Peyer's patch (tissue), 4 donors: Measurements from ENCODE around the gene ISOC1. TPM values are rescaled to one million over a fixed set of nuclear protein-coding genes. Genes with fewer than 3 reads are reported as not detected.

ENCODE experiments used
- DNase-seq, 3 donors: peaks; one replicate each; pipeline ENCODE4 v3.0.0-alpha.2; 2017 to 2019
- H3K27ac ChIP-seq, 4 donors: fragments of 200-600 bp; sonication (generic); one replicate each; pipeline ENCODE4 v1.5.1; 2016 to 2019
- H3K27me3 ChIP-seq, 2 donors: fragments of 200-600 bp; sonication (generic); one replicate each; pipeline ENCODE4 v1.5.1; 2019
- H3K36me3 ChIP-seq, 3 donors: fragments of 200-600 bp; sonication (generic); one replicate each; pipeline ENCODE4 v1.5.1; 2016 to 2019
- H3K4me1 ChIP-seq, 4 donors: fragments of 200-600 bp; sonication (generic); one replicate each; pipeline ENCODE4 v1.5.1; 2016 to 2019
- H3K4me3 ChIP-seq, 4 donors: fragments of 200-600 bp; sonication (generic); 1 replicate in 3 of 4; 2 replicates in 1 of 4; pipeline ENCODE4 v1.5.1; 2016 to 2019; ENCODE audit warnings: mild to moderate bottlenecking in 1 of 4
- H3K9me3 ChIP-seq, 4 donors: fragments of 200-600 bp; sonication (generic); one replicate each; pipeline ENCODE4 v1.5.1; 2016 to 2019; ENCODE audit warnings: mild to moderate bottlenecking in 1 of 4
- CTCF ChIP-seq, 6 experiments: fragments of 450-650 bp in 4 of 6; fragments of 200-600 bp in 2 of 6; sonication (generic) in 1 of 6; IDR thresholded peaks; one replicate each; pipeline ENCODE4 v1.5.1; 2017 to 2019; ENCODE audit warnings: antibody characterized with exemption in 6 of 6, mild to moderate bottlenecking in 3 of 6, moderate library complexity in 1 of 6
- POLR2A ChIP-seq, 2 donors: fragments of 450-650 bp; IDR thresholded peaks; one replicate each; pipeline ENCODE4 v1.5.1; 2017; ENCODE audit warnings: antibody characterized with exemption in 2 of 2, mild to moderate bottlenecking in 2 of 2, moderate library complexity in 2 of 2
- total RNA-seq, 4 donors: library from RNA; depleted of rRNA; stranded (reverse); fragments of >200 nt; gene quantifications; one replicate each; pipeline ENCODE4 v1.1.0, GENCODE V29; 2016

ISOC1 gene
- total RNA-seq, 4 donors from 2014 or later, result 21.5 to 54.5 (median 38.7) TPM

GRCh38 chr5:129053438-129053837, 41.1 kb upstream of the ISOC1 start:
- Histone ChIP-seq H3K36me3 (no peaks in the 10 kb centered on the region), H3K4me1 (no peaks in the 10 kb centered on the region), H3K27ac (no peak overlapping the region), H3K9me3 (no peaks in the 10 kb centered on the region), H3K4me3 (no peak overlapping the region), H3K27me3 (no peaks in the 10 kb centered on the region)
- TF ChIP-seq POLR2A (IDR thresholded peaks at IDR 0.05) (no peak), CTCF (IDR thresholded peaks at IDR 0.05) (no peak)
- DNase-seq, result no peak

- Histone ChIP-seq H3K4me3 (no peak overlapping the region), H3K36me3 (no peaks in the 10 kb centered on the region), H3K27ac (no peak overlapping the region), H3K9me3 (no peaks in the 10 kb centered on the region), H3K4me1 (no peaks in the 10 kb centered on the region), H3K27me3 (no peaks in the 10 kb centered on the region)
- no peak for DNase-seq
- TF ChIP-seq POLR2A (IDR thresholded peaks at IDR 0.05) (no peak), CTCF (IDR thresholded peaks at IDR 0.05) (no peak)
These were observed 37.2 kb upstream of the ISOC1 start for GRCh38 chr5:129057329-129057728.

DNA sequence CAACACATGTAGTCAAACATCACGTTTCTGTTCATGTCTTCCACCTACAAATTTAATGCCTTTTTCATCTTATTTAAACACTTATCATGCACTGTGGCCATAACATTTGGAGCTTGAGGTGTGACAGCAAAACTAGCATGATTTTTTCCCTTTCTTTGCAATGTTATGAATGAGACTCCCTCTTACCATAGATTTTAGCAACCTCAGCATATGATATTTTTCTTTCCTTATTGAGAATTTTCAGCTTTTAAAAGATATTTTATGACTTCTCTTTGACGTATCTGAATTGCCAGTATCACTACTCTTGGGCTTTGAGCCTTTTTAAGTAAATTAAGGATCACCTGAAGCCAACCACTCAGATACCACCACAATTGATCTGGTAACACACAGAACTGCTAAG, 32.7 kb upstream of the ISOC1 start:
- no peaks in the 10 kb centered on the region for H3K36me3 ChIP-seq
- no peaks in the 10 kb centered on the region for H3K27me3 ChIP-seq
- no peaks in the 10 kb centered on the region for H3K9me3 ChIP-seq
- no peak for DNase-seq
- H3K27ac ChIP-seq, result no peak overlapping the region
- TF ChIP-seq CTCF (IDR thresholded peaks at IDR 0.05) (no peak), POLR2A (IDR thresholded peaks at IDR 0.05) (no peak)
- no peak overlapping the region for H3K4me3 ChIP-seq
- no peaks in the 10 kb centered on the region for H3K4me1 ChIP-seq

- no peak overlapping the region for H3K4me3 ChIP-seq
- no peak for DNase-seq
- no peak overlapping the region for H3K27ac ChIP-seq
- H3K4me1 ChIP-seq, result no peaks in the 10 kb centered on the region
- H3K27me3 ChIP-seq, result no peaks in the 10 kb centered on the region
- H3K9me3 ChIP-seq, result no peaks in the 10 kb centered on the region
- no peak for TF ChIP-seq POLR2A (IDR thresholded peaks at IDR 0.05)
- TF ChIP-seq CTCF (IDR thresholded peaks at IDR 0.05), result no peak
- H3K36me3 ChIP-seq, result no peaks in the 10 kb centered on the region
These were observed 31.0 kb upstream of the ISOC1 start for GRCh38 chr5:129063483-129064113.

- Histone ChIP-seq H3K27me3 (no peaks in the 10 kb centered on the region), H3K9me3 (no peaks in the 10 kb centered on the region), H3K27ac (no peak overlapping the region), H3K4me1 (no peaks in the 10 kb centered on the region), H3K36me3 (no peaks in the 10 kb centered on the region), H3K4me3 (no peak overlapping the region)
- no peak for TF ChIP-seq POLR2A (IDR thresholded peaks at IDR 0.05)
- no peak for TF ChIP-seq CTCF (IDR thresholded peaks at IDR 0.05)
- DNase-seq, result no peak
These were observed 28.8 kb upstream of the ISOC1 start for GRCh38 chr5:129065721-129066120.

DNA sequence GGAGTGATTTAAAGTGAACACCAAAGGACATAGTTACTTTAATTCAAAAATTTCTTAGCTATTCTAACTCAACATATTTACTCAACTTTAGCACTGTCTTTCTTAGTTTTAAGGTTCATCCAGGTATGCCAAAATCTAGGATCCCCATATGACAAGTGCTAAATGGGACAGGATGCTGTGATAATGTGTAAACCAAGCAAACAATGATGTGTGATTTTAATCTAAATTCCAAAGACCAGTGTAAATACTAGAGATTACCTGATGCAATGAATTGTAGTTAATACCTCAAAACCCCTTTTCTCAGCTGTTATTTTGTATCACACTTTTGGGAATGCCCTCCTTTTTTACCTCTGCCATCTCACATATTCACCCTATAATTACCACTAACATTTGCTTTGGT, 26.8 kb upstream of the ISOC1 start:
- Histone ChIP-seq H3K4me1 (no peaks in the 10 kb centered on the region), H3K36me3 (no peaks in the 10 kb centered on the region), H3K27ac (no peak overlapping the region), H3K9me3 (no peaks in the 10 kb centered on the region), H3K4me3 (no peak overlapping the region), H3K27me3 (no peaks in the 10 kb centered on the region)
- TF ChIP-seq CTCF (IDR thresholded peaks at IDR 0.05) (no peak), POLR2A (IDR thresholded peaks at IDR 0.05) (no peak)
- DNase-seq, result no peak
